ENCODE data around the gene KLF3.
"Not testable (repeated sequence)": the region's sequence is repeated elsewhere in the genome, so short reads cannot be mapped to it uniquely, and the experiment has no call there.

KLF3 gene

DNA sequence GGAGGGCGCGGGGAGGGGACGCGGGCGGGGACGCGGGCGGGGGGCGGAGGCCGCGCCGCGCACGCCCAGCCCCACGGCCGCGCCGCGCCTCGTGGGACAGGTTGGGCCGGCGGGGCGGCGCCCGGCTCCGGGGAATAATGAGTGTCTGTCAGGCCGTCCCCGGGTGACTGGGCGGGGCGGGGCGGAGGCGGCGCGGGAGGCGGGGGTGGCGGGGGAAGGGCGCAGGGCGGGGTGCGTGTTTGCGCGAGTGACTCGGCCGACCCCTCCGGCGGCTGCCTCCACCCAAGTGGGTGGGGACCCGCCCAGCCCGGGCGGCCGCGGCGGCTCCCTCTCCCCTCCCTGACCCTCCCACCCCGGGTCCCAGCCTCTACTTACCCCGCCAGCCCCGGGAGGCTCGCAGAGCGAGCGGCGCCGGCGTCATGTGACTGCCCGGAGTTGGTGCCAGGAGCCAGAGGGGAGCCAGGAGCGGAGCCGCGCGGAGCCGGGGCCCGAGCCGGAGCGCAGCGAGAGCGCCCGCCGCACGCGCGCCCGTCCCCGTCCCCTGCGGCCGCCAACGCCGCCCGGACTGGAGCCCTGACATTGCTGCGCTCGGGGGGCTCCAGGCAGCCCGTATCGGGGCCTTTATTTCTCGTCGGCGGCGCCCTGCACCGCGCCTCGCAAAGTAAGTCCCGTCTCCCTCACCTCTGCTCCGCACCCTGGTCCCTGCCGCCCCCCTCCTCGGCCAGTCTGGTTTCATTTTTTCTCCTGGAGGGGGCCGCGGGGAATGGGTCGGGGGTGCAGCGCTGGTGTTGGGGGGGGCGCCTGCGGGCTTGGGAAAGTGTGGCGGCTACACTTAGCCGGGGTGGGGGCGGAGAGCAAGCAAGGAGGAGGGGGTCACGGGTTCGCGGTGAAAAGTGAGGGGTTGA, at the start of gene KLF3:
Gene KLF3, plus strand, starts transcription at position 399 of the 905 bp plus-strand sequence. CDS start 16,427 bp downstream, outside the sequence.
- peak; percentile 83 for DNase-seq (ENCODE audit: low read depth)

GRCh38 chr4:38614231-38614630, 49.8 kb upstream of the KLF3 start:
- DNase-seq (ENCODE audit: low read depth): no peak

DNA sequence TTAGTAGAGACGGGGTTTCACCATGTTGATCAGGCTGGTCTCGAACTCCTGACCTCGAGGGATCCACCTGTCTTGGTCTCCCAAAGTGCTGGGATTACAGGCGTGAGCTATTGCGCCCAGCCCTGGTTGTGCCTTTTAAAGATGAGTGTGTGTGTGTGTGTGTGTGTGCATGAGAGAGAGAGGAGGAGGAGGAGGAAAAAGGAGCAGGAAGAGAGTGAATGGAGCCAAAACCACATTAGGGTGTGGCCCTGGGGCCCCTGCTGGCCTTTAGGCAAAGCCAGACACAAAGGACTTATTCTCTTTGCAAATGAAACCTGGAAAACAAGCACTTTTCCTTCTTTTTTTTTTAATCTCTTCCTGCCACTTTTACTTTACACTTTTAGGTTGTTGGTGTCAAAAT, 48.2 kb upstream of the KLF3 start:
- DNase-seq (ENCODE audit: low read depth): no peak

DNA sequence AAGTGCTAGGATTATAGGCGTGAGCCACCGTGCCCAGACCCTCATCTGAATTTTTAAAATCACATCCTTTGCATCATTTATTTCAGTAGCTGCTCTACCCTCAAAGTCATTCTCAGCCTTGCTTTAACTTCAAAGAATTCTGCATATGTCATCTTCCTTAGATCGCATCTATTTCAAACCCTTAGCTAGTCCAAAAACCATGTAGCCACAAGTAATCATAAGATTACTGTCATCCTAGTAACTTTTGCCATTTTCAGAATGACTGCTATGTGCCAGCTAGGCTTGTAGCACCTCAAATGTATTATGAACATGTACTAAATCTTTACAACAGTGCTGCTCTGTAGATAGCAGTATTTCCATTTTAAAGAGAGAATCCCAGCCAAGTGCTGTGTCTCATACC, 45.5 kb upstream of the KLF3 start:
- DNase-seq (ENCODE audit: low read depth): no peak

DNA sequence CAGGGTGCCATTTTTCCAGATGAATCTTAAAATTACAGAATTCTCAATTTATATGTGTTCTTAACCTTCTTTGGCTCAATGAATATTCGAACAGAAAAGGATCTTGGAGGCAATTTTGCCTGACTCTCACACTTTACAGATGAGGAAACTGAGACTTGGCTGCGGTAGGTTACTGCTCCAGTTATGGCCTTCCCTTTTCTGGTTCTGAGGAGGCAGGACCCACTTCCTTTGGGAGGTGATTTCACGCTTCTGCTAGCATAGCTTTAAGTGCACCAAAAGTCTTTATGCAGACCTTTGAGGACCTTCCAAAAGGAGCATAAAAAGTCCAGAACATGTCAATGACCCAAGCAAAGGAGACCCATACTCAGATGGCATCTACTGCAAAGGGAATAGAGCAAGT, 44.7 kb upstream of the KLF3 start:
- no peak for DNase-seq (ENCODE audit: low read depth)

- DNase-seq (ENCODE audit: low read depth): no peak
Measured at GRCh38 chr4:38620065-38620464, 43.9 kb upstream of the KLF3 start.

DNA sequence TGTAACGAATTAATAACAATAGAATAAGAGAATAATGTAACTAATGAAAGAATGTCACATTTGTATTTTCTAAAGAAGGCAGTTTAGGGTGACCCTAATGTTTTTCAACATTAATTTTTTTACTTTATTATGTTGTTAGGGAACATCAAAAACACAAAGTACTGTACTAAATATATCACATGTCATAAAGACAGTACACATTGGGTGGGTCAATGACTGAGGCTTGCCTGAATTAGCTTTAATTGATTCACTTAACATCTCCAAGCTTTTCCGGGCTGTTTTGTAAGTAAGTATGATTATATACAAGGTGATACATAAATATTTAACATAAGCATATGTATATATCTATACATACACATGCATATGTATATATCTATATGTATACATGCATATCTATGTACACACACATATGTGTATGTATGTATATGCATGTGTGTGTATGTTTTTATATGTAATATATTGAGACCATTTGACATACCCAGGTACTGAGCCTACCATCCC, 43.4 kb upstream of the KLF3 start:
- no peak for DNase-seq (ENCODE audit: low read depth)

DNA sequence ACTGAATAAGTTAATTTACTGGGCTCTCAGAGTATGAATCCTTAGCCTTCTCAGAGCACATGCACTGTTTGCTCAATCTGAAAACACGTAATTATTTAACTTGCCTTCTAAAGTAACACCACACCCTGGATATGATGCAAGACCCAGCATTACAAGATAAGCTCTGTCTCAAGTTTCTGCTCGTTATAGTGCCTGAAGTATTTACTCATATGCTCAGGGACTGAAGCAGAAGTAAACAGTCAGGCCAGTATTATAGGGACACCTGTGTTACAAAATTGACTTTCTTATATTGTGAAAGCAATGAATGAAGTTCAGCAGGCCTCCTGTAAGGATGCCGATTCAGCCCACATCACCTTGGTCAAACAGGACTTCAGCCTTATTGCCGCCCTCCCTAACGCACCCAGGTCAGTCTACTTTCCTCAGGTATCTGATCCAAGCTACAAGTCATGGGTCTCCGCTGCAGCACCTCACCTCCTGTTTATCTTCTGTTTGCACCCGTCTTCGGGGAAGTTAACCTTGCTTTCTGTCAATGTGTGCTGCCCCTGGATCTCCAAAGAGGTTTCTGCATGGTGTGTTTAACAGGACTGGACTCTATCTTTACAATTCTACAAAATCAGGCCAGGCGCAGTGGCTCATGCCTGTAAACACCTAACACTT, 42.8 kb upstream of the KLF3 start:
- DNase-seq (ENCODE audit: low read depth): no peak

- DNase-seq (ENCODE audit: low read depth): no peak
Measured at GRCh38 chr4:38621831-38622230, 42.2 kb upstream of the KLF3 start.

DNA sequence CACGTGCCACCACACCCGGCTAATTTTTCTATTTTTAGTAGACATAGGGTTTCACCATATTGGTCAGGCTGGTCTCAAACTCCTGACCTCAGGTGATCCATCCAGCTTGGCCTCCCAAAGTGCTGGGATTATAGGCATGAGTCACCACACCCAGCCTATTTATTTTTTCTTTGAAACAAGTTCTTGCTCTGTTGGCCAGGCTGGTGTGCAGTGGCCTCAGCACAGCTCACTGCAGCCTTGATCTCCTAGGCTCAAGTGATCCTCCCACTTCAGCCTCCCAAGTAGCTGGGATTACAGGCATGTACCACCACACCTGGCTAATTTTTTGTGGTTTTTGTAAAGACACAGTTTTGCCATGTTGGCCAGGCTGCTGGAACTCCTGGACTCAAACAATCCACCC, 41.7 kb upstream of the KLF3 start:
- not testable (repeated sequence) for DNase-seq (ENCODE audit: low read depth)

DNA sequence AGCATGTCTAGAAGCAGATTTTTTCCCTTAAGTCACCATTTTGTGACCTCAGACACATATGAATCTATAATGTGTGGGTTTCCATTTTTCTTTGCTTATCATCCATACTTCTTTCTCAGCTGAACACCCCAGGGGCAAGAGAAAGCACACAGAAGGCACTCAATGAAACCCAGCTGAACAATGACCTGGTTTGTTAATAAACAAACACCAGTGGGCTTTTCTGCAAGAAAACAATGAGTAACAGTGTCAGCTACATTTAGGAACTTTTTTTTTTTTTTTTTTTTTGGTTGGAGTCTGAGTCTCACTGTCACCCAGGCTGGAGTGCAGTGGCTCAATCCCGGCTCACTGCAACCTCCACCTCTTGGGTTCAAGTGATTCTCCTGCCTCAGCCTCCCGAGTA, 40.7 kb upstream of the KLF3 start:
- DNase-seq (ENCODE audit: low read depth): no peak

GRCh38 chr4:38624311-38624710, 39.7 kb upstream of the KLF3 start:
- DNase-seq (ENCODE audit: low read depth): no peak

- no peak for DNase-seq (ENCODE audit: low read depth)
Measured at GRCh38 chr4:38625508-38625907, 38.5 kb upstream of the KLF3 start.

GRCh38 chr4:38626901-38627444, 37.0 kb upstream of the KLF3 start:
- not testable (repeated sequence) for DNase-seq (ENCODE audit: low read depth)

GRCh38 chr4:38630519-38630918, 33.5 kb upstream of the KLF3 start:
- no peak for DNase-seq (ENCODE audit: low read depth)

GRCh38 chr4:38634047-38634759, 29.8 kb upstream of the KLF3 start:
- DNase-seq (ENCODE audit: low read depth): no peak

DNA sequence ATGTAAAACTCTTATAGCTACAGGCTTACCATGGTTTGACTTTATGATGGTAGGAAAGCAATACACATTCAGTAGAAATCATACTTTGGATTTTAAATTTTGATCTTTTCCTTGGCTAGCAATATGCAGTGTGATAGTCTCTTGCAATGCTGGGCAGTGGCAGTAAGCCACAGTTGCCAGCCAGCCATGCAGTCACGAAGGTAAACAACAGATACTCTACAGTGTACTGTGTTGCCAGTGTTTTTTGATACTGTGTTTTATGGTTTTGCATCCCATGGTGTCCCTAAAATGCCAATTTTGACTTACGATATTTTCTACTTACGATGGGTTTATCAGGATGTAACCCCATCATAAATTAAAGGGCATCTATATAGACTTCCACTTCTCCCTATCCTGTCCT, 24.8 kb upstream of the KLF3 start:
- DNase-seq (ENCODE audit: low read depth): no peak

DNA sequence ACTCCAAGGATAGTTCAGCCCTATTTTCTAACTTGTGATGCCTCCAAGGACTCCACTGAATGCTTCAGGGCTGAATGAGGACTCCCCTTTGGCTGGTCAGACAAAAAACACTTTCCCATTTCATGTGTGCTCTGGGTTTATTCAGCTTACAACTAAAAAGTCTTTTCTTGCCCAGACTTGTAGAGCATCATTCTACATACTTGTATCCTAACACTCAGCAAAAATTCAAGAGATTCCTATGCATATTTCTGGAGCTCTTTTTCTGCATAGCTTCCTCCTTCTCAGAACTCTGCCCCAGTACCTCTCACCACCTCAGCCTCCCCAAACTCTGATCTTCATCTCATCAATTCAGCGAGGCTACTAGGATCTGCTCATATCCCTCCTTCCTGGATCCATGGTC, 22.2 kb upstream of the KLF3 start:
- no peak for DNase-seq (ENCODE audit: low read depth)

- DNase-seq (ENCODE audit: low read depth): no peak
Measured at GRCh38 chr4:38644201-38644600, 19.8 kb upstream of the KLF3 start.

GRCh38 chr4:38647101-38647819, 16.7 kb upstream of the KLF3 start:
- DNase-seq (ENCODE audit: low read depth): no peak

DNA sequence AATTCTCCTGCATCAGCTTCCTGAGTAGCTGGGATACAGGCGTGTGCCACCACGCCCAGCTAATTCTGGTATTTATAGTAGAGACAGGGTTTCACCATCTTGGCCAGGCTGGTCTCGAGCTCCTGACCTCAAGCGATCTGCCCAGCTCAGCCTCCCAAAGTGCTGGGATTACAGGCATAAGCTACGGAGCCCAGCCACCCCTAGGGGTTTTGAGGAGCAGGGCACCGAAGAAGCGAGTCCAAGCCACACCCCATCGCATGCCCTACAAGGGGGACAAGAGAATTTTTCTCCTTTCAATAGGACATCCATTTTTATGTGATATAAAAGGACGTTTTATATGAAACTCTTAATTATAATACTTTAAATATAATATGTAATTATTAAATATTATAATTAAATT, 13.9 kb upstream of the KLF3 start:
- DNase-seq (ENCODE audit: low read depth): no peak

DNA sequence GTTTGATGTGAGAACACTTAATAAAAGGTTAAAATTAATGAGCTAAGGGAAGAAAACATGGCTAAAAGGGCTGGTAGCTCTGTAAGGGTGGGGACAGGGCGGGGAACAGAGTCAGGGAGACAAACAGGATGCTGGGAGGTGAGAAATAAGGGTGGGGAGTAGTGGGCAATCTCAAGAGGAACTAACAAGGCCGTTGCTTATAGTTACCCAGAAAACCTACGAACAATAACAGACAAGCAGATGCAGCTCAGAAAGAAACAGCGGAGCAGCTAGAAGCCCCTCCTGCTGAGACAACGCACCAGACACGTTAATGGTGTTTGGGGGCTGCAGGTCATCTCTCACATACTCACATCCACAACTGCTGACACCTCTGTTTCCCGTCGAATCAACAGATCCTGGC, 9.7 kb upstream of the KLF3 start:
- DNase-seq (ENCODE audit: low read depth): no peak

Data from stimulated activated CD8-positive, alpha-beta memory T cell treated with anti-CD3 and anti-CD28 coated beads, Interleukin-12 subunit alpha, Interleukin-12 subunit beta, amount 100 ng/mL, for 4 hours (primary cell).